Left renal cortex interstitium (tissue), 4 donors: ENCODE data around the gene CAMTA1. TPM values are rescaled to one million over a fixed set of nuclear protein-coding genes. Genes with fewer than 3 reads are reported as not detected.

Experiments
- DNase-seq, 4 donors: peaks; one replicate each; pipeline ENCODE4 v3.0.0-alpha.2; 2013; ENCODE audit warnings: low read depth in 4 of 4, low spot score in 2 of 4, missing footprints in 1 of 4
- polyA plus RNA-seq, 4 donors: library from polyadenylated mRNA; unstranded; fragments of 120-200 nt; gene quantifications; one replicate each; pipeline ENCODE4 v1.2.1, GENCODE V29; 2013; ENCODE audit not compliant: insufficient read length in 4 of 4

CAMTA1 gene
- polyA plus RNA-seq, 4 donors: 76.8 to 91.3 (median 85.3) TPM

DNA sequence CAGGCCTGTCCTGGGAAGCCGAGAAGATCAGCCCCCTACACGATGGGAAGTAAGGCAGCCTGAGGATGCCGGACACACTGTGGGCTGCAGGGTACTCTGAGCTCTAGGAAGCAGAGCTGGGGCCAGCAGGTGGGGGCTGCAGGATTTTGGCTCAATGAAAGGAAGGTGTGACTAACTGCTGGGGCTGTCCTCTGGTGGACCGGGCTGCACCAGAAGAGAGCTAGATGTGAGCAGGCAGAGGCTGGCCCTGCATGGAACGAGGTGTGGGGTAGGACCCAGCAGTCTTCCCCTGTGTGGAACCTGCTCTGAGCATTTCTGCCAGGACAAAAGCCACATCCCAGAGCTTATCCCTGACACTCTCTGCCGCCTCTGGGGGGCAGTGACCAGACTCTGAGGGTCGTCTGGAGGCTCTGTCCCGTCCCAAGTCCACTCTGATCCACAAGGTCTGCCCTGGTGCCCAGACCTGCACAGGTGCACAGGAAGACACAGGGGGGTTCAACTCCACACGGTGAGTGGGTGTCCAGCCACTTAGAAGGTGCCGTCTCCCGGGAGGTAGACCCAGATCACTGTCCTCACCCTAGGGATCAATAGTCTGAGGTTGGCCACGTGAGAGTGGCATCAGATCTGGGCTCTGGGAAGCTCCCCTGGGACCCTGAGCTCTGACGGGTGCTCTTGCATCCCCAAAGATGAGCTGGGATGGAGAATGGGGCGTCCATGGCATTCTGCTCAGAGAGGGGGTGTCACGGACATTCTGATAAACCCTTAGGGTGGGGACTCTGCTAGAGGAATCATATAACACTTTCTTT, 798.2 kb downstream of the CAMTA1 start:
- DNase-seq: no peak

DNA sequence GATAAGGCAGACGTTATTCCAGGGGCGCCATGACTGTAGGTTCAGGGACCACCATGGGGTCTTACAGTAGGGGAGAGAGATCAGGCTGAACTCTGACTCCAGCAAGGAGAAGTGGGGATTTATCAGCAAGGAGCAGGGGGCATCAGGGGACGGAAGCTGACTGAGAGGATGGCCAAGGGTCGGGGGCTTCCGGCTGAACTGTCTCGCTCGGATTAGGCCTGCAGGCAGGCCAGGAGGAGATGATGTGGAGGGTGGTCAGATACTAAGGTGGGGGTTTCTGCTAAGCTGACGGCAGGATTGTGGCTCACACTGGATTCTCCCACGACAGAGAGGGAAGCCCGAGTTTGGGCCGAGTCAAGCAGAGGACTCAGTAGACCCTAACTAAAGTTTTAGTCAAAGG, 798.9 kb downstream of the CAMTA1 start:
- no peak for DNase-seq

GRCh38 chr1:7584643-7585042, 799.4 kb downstream of the CAMTA1 start:
- DNase-seq: no peak

DNA sequence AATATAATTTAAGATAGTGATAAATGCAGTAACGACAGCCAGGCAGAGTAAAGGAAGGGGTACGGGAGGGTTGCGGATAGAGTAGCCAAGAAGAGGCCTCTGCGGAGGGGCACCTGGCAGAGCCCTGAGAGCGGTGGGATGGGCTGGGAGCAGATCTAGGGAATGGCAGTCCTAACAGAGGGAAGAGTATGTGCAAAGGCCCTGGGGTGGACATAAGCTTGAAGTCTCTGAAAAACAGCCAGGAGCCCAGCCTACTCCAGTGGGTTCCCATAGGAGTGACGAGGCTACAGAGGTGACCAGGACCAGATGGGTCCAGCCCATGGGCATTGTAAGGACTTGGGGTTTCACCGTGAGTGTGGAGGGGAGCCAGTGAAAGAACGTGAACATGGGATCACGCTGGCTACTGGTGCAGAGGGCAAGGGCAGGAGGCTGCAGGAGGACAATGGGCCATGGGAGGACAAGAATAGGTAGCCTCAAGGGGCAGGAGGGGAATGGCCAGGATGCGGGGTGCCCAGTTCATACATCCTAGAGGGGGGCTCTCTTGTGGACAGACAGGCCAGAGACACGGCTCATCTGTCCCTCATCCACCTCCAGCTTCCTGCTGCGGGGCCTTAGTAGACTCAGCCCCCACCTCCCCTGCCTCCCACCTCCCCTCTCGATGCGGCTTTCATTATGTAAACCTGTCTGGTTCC, 800.1 kb downstream of the CAMTA1 start:
- no peak for DNase-seq

- DNase-seq: no peak
Observed at GRCh38 chr1:7586031-7586941, 801.0 kb downstream of the CAMTA1 start.

- DNase-seq: no peak
Observed at GRCh38 chr1:7587108-7587772, 802.0 kb downstream of the CAMTA1 start.

DNA sequence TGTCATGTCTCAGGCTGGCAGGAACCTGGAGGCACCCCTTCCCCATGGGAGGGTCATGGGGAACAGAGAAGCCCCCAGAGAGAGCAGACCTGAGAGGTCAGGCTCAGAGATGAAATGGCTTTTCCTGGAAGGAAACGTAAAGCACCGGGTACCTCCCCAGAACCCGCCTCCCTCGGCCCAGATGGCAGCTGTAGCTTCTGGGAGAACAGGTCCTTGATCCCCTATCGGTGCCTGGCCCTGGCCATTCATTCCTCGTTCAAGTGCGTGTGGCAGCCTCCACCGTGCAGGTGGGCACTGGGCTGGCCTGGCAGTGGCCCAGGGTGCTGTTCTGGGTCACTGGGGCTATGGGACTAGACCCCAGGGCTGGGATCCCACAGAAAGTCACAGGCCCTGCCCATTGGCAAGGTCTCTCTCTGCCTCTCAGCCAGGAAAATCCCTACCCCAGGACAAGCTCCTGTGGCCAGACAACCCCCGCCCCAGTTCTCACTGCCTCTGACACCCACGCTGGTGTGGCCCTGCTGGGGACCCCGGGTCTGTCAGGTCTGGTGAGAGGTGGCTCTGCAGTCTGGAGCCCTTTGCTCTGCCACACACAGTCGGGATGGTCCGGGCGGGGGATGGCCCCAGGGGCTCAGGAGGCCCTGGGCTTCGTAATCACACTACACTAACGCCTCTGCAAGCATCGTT, 802.7 kb downstream of the CAMTA1 start:
- no peak for DNase-seq

- no peak for DNase-seq
Observed at GRCh38 chr1:7588457-7588827, 803.2 kb downstream of the CAMTA1 start.

- DNase-seq: no peak
Observed at GRCh38 chr1:7589080-7589735, 804.0 kb downstream of the CAMTA1 start.

GRCh38 chr1:7589774-7590425, 804.6 kb downstream of the CAMTA1 start:
- DNase-seq: no peak

DNA sequence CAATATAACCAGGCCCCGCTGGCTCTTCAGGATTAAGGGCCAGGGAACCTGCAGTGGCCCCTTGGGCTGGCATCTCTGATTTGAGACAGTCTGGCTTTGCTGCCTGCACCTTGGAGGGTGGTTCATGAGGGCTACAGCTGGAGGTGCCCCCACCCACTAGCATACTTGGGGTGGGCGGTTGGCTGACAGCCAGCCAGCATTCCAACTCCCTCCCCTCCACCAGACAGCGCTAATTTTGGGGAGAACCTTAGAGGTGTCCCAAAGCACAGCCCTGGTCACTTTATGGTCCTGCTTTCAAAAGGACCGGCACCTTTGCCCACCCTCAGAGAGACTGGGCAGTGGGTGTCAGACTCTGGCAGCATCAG, 805.2 kb downstream of the CAMTA1 start:
- DNase-seq: no peak

DNA sequence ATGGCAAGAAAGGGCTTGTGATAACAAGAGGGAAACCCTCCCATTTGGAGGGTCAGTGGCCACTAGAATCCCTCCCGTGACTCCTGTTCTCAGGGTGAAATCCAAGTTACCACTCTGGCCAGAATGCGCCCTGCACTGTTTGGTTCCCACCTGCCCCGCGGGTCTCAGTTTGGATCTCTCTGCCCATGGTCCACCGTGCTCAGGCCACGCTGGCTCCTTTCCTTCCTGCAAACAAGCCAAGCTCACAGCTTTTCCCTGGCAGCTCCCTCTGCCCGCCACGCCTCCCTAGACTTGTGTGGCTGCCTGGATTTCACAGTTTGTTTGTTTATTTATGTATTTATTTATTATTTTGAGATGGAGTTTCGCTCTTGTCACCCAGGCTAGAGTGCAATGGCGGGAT, 806.3 kb downstream of the CAMTA1 start:
- DNase-seq: no peak

- no peak for DNase-seq
Observed at GRCh38 chr1:7592120-7592798, 807.0 kb downstream of the CAMTA1 start.

GRCh38 chr1:7594002-7594713, 808.9 kb downstream of the CAMTA1 start:
- no peak for DNase-seq

GRCh38 chr1:7594714-7595295, 809.6 kb downstream of the CAMTA1 start:
- no peak for DNase-seq

DNA sequence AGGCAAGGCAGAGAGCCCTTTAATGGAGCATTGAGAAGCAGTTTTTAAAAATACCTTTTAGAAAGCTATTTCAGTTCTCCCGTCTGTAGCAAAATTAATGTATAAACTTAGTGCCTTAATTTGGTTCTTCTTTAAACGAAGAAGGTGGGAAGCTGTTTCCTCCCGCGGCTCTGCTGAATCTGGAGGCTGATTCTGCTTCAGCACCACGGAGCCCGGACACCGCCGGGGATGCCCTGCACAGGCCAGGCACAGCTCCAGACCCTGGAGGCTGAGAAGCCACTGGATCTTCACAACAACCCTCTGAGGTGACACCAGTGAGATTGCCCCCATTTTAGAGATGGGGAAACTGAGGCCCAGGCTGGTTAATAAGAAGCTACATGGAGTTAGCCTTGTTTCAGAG, 810.1 kb downstream of the CAMTA1 start:
- DNase-seq: no peak

DNA sequence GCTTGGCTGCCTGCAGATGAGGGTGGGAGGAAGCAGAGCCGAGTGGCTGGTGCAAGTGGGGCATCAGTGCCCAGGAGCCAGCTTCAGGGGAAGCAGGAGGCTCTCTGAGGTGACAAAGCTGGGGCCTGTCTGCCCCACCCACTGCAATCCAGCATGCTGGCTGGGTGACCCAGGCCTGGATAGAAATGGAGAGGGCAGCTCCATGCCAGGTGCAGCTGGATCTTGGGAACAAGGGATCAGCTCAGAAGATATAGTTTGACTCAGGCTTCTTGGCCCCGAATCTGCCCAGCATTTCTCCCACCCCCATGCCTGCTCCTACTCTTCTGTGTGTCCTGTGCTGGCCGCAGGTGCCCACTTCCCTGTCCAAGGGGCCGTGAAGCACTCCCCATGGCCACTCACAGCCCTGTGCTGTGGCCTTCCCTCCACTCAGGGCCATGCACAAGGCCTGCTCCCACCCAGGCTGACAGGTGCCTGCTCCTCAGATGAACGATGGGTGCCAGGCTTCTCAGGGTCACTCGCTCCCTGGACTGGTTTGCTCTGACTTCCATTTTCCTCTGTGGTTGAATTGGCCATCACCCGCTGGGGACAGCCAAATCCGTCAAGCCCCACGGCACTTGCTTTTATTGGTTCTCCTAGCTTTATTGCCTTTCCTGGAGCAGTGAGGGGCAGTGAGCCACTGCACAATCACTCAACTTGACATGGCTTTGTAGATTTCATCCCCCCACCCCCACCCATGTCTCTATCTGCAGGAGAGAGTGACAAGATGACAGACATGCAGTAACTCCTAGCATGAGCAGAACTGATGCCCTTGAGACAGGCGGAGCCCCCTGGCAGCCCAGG, 811.1 kb downstream of the CAMTA1 start:
- DNase-seq: no peak
